Measurements from ENCODE around the gene CACNA1C.

CACNA1C gene

GRCh38 chr12:2110849-2111566 lies 58.2 kb downstream of the CACNA1C start:
- no peak for DNase-seq
- Mint-ChIP-seq H3K27ac (no peak overlapping the region), H3K4me3 (no peak overlapping the region), H3K9me3 (no peaks in the 10 kb centered on the region), H3K27me3 (no peaks in the 10 kb centered on the region), H3K4me1 (no peaks in the 10 kb centered on the region)
- ATAC-seq = no peak

- DNase-seq (no peak), ATAC-seq (no peak)
- H3K9me3 Mint-ChIP-seq = no peaks in the 10 kb centered on the region
- H3K4me3 Mint-ChIP-seq = no peak overlapping the region
- no peak overlapping the region for H3K27ac Mint-ChIP-seq
- no peaks in the 10 kb centered on the region for H3K4me1 Mint-ChIP-seq
- H3K27me3 Mint-ChIP-seq = no peaks in the 10 kb centered on the region
These were observed 59.0 kb downstream of the CACNA1C start for GRCh38 chr12:2111826-2112225.

- Mint-ChIP-seq H3K4me1 (no peaks in the 10 kb centered on the region), H3K27ac (no peak overlapping the region), H3K27me3 (no peaks in the 10 kb centered on the region), H3K9me3 (no peaks in the 10 kb centered on the region), H3K4me3 (no peak overlapping the region)
- ATAC-seq = no peak
- no peak for DNase-seq
These were observed 59.6 kb downstream of the CACNA1C start for GRCh38 chr12:2112401-2112800.

GRCh38 chr12:2113119-2113912 lies 60.5 kb downstream of the CACNA1C start:
- Mint-ChIP-seq H3K9me3 (no peaks in the 10 kb centered on the region), H3K4me3 (no peak overlapping the region), H3K27me3 (no peaks in the 10 kb centered on the region), H3K4me1 (no peaks in the 10 kb centered on the region), H3K27ac (peak overlapping the region in 1 of 2 donors; percentile 49)
- ATAC-seq = no peak
- no peak for DNase-seq

- Mint-ChIP-seq H3K27me3 (no peaks in the 10 kb centered on the region), H3K4me3 (no peak overlapping the region), H3K27ac (peak overlapping the region in 1 of 2 donors; percentile 49), H3K4me1 (no peaks in the 10 kb centered on the region), H3K9me3 (no peaks in the 10 kb centered on the region)
- ATAC-seq (no peak), DNase-seq (no peak)
These were observed 61.3 kb downstream of the CACNA1C start for GRCh38 chr12:2114071-2114470.

GRCh38 chr12:2115101-2115845 lies 62.5 kb downstream of the CACNA1C start:
- Mint-ChIP-seq H3K4me1 (no peaks in the 10 kb centered on the region), H3K27me3 (no peaks in the 10 kb centered on the region), H3K4me3 (no peak overlapping the region), H3K9me3 (no peaks in the 10 kb centered on the region), H3K27ac (peak overlapping the region; percentile 12 to 88)
- DNase-seq = no peak
- ATAC-seq = no peak

- peak; percentile 12 for ATAC-seq
These were observed 64.8 kb downstream of the CACNA1C start for GRCh38 chr12:2117541-2117940.

GRCh38 chr12:2118061-2118460 lies 65.3 kb downstream of the CACNA1C start:
- H3K9me3 Mint-ChIP-seq = no peaks in the 10 kb centered on the region
- no peaks in the 10 kb centered on the region for H3K27me3 Mint-ChIP-seq
- H3K4me3 Mint-ChIP-seq = no peak overlapping the region
- ATAC-seq (no peak), DNase-seq (no peak)
- no peak overlapping the region for H3K27ac Mint-ChIP-seq
- H3K4me1 Mint-ChIP-seq = no peaks in the 10 kb centered on the region

More at GRCh38 chr12:2117541-2117940, 64.8 kb downstream of the CACNA1C start:
- Mint-ChIP-seq H3K9me3 (no peaks in the 10 kb centered on the region), H3K4me3 (no peak overlapping the region), H3K4me1 (no peaks in the 10 kb centered on the region), H3K27me3 (no peaks in the 10 kb centered on the region), H3K27ac (peak overlapping the region in 1 of 2 donors; percentile 15)
- no peak for DNase-seq

- no peak for DNase-seq
- no peaks in the 10 kb centered on the region for H3K4me1 Mint-ChIP-seq
- no peak for ATAC-seq
- no peaks in the 10 kb centered on the region for H3K9me3 Mint-ChIP-seq
- H3K4me3 Mint-ChIP-seq = no peak overlapping the region
- H3K27ac Mint-ChIP-seq = no peak overlapping the region
- H3K27me3 Mint-ChIP-seq = no peaks in the 10 kb centered on the region
These were observed 65.9 kb downstream of the CACNA1C start for GRCh38 chr12:2118481-2119255.

GRCh38 chr12:2119266-2119665 lies 66.5 kb downstream of the CACNA1C start:
- Mint-ChIP-seq H3K4me1 (no peaks in the 10 kb centered on the region), H3K9me3 (no peaks in the 10 kb centered on the region), H3K4me3 (no peak overlapping the region), H3K27me3 (no peaks in the 10 kb centered on the region), H3K27ac (no peak overlapping the region)
- ATAC-seq (no peak), DNase-seq (no peak)

GRCh38 chr12:2120982-2121758 lies 68.4 kb downstream of the CACNA1C start:
- ATAC-seq (no peak), DNase-seq (no peak)
- H3K27me3 Mint-ChIP-seq = no peaks in the 10 kb centered on the region
- H3K4me1 Mint-ChIP-seq = no peaks in the 10 kb centered on the region
- no peak overlapping the region for H3K27ac Mint-ChIP-seq
- no peaks in the 10 kb centered on the region for H3K9me3 Mint-ChIP-seq
- no peak overlapping the region for H3K4me3 Mint-ChIP-seq

GRCh38 chr12:2124466-2125023 lies 71.8 kb downstream of the CACNA1C start:
- Mint-ChIP-seq H3K27me3 (no peaks in the 10 kb centered on the region), H3K4me3 (no peak overlapping the region), H3K27ac (no peak overlapping the region), H3K4me1 (no peaks in the 10 kb centered on the region), H3K9me3 (no peaks in the 10 kb centered on the region)
- DNase-seq (no peak), ATAC-seq (no peak)

GRCh38 chr12:2125651-2126522 lies 73.1 kb downstream of the CACNA1C start:
- H3K9me3 Mint-ChIP-seq = no peaks in the 10 kb centered on the region
- H3K27me3 Mint-ChIP-seq = no peaks in the 10 kb centered on the region
- no peak for DNase-seq

More at GRCh38 chr12:2125651-2126522, 73.1 kb downstream of the CACNA1C start:
- Mint-ChIP-seq H3K4me3 (no peak overlapping the region), H3K4me1 (no peaks in the 10 kb centered on the region), H3K27ac (no peak overlapping the region)
- no peak for ATAC-seq
